Spleen (tissue), 11 donors: ENCODE data around the gene DOCK10. TPM values are rescaled to one million over a fixed set of nuclear protein-coding genes. Genes with fewer than 3 reads are reported as not detected.
A peak's percentile ranks its signal among the peaks of the same experiment; 100 is the strongest.

ENCODE experiments used
- DNase-seq: peaks from one replicate; pipeline ENCODE4 v3.0.0-alpha.2; 2020
- H3K27ac ChIP-seq, 8 donors: fragments of 200-600 bp; sonication (generic) in 7 of 8; 1 replicate in 4 of 8; 2 replicates in 4 of 8; pipeline versions ENCODE4 v1.5.0 to v1.8.0; 2016 to 2021; ENCODE audit warnings: inconsistent platforms in 4 of 8, mild to moderate bottlenecking in 4 of 8, moderate library complexity in 1 of 8
- H3K27me3 ChIP-seq, 7 donors: fragments of 200-600 bp; sonication (generic) in 6 of 7; replicated peaks in 1 of 7; 1 replicate in 4 of 7; 2 replicates in 3 of 7; pipeline versions ENCODE4 v1.5.0 to v1.8.0; 2016 to 2021; ENCODE audit warnings: inconsistent platforms in 3 of 7, mild to moderate bottlenecking in 1 of 7
- H3K36me3 ChIP-seq, 6 donors: fragments of 200-600 bp; sonication (generic) in 5 of 6; 1 replicate in 4 of 6; 2 replicates in 2 of 6; pipeline versions ENCODE4 v1.5.0 to v1.8.0; 2016 to 2021; ENCODE audit warnings: inconsistent platforms in 2 of 6
- H3K4me1 ChIP-seq, 6 donors: fragments of 200-600 bp; sonication (generic) in 5 of 6; 1 replicate in 3 of 6; 2 replicates in 3 of 6; pipeline versions ENCODE4 v1.5.0 to v1.8.0; 2016 to 2021; ENCODE audit warnings: inconsistent platforms in 3 of 6
- H3K4me3 ChIP-seq, 8 donors: fragments of 200-600 bp; sonication (generic) in 7 of 8; 1 replicate in 4 of 8; 2 replicates in 4 of 8; pipeline versions ENCODE4 v1.5.0 to v1.8.0; 2016 to 2021; ENCODE audit warnings: inconsistent platforms in 4 of 8, mild to moderate bottlenecking in 4 of 8, moderate library complexity in 2 of 8
- H3K9me3 ChIP-seq, 8 donors: fragments of 200-600 bp; sonication (generic) in 7 of 8; 1 replicate in 4 of 8; 2 replicates in 4 of 8; pipeline versions ENCODE4 v1.5.0 to v1.8.0; 2016 to 2021; ENCODE audit warnings: inconsistent platforms in 4 of 8
- CTCF ChIP-seq, 11 experiments: fragments of 200-600 bp in 7 of 11; fragments of 450-650 bp in 4 of 11; sonication (generic) in 4 of 11; IDR thresholded peaks in 8 of 11; conservative IDR thresholded peaks in 3 of 11; 1 replicate in 7 of 11; 2 replicates in 4 of 11; pipeline versions ENCODE4 v1.4.0 to v1.8.0; 2016 to 2021; ENCODE audit warnings: antibody characterized with exemption in 11 of 11, inconsistent platforms in 4 of 11, mild to moderate bottlenecking in 1 of 11
- POLR2A ChIP-seq, 3 donors: fragments of 450-650 bp; IDR thresholded peaks; one replicate each; pipeline ENCODE4 v1.5.1; 2017; ENCODE audit warnings: antibody characterized with exemption in 3 of 3, mild to moderate bottlenecking in 1 of 3
- POLR2AphosphoS5 ChIP-seq, 3 donors: sonication (generic); formaldehyde crosslinking; IDR thresholded peaks; one replicate each; pipeline ENCODE4 v1.5.1; 2017; ENCODE audit warnings: antibody characterized with exemption in 3 of 3
- WGBS, 5 donors: extraction: QIAGEN DNeasy Blood & Tissue Kit in 3 of 5; methylation state at CpG; one replicate each; pipeline versions ENCODE4 v1.1.5 to v1.1.7; 2013 to 2018; 5-methylcytosine and 5-hydroxymethylcytosine counted together
- intact Hi-C: fragments of 100-400 bp; cut with DNase I; formaldehyde crosslinking; loops from one replicate; pipeline ENCODE4 v1.15.0; 2023; ENCODE audit warnings: low total_unique reads
- polyA plus RNA-seq, 3 donors: library from polyadenylated mRNA; stranded (reverse); fragments of 200-250 nt; gene quantifications; one replicate each; pipeline ENCODE4 v1.2.1, GENCODE V29; 2013
- total RNA-seq, 7 donors: library from RNA; depleted of rRNA in 3 of 7; stranded (reverse); fragments of >200 nt in 3 of 7; fragmentation: NEBNext Ultra II Directional in 4 of 7; extraction: Animal tissue kit (Norgen Biotek cat#: 25700) in 4 of 7; gene quantifications; one replicate each; pipeline versions ENCODE4 v1.1.0 to v1.2.1, GENCODE V29; 2016 to 2021
- donor health status: healthy with polysubstance abuse.
- donor health status: DM: no; HTN: no; CAD: no; lungs with moderate emphysema.
- donor health status: DM: no; HTN: no; CAD: no.
- donor health status: Bipolar disorder and iron deficiency.
- donor health status: healthy.
- donor health status: DM: no; HTN: no; CAD: no.
- donor health status: DM: yes; HTN: yes; CAD: no.

Gene DOCK10
- total and polyA plus RNA-seq, 10 donors = 12.5 to 203 (median 158) TPM

- intact Hi-C loops = loop anchor here (10.0 kb wide), 2 partner anchors 74 to 224 kb away; no protein-coding TSS in a partner anchor
- DNase-seq = no peak
- Histone ChIP-seq H3K27me3 (no peaks in the 10 kb centered on the region), H3K9me3 (no peaks in the 10 kb centered on the region), H3K4me3 (no peak overlapping the region), H3K36me3 (peaks cover 0 to 4% (median 0%) of the 10 kb centered on the region in 6 donors), H3K4me1 (peaks cover 0 to 64% (median 14%) of the 10 kb centered on the region in 6 donors), H3K27ac (peak overlapping the region in 1 of 8 donors; percentile 10)
- 52 to 68% (median 66%) methylated on average over 3 of the region's 3 CpGs for WGBS, 5 donors
- no peak for TF ChIP-seq CTCF (IDR thresholded peaks at IDR 0.05 in 8 of 11, conservative IDR thresholded peaks at IDR 0.05 in 3 of 11)
- TF ChIP-seq POLR2A (IDR thresholded peaks at IDR 0.05) = no peak
- no peak for TF ChIP-seq POLR2AphosphoS5 (IDR thresholded peaks at IDR 0.05)
Measured at GRCh38 chr2:225008179-225008856, 34.0 kb downstream of the DOCK10 start.

GRCh38 chr2:225006730-225007129 lies 35.5 kb downstream of the DOCK10 start:
- intact Hi-C loops = loop anchor here (10.0 kb wide), 2 partner anchors 72 to 222 kb away; no protein-coding TSS in a partner anchor
- no peak for DNase-seq

GRCh38 chr2:225004597-225004996 lies 37.7 kb downstream of the DOCK10 start:
- Histone ChIP-seq H3K4me1 (peaks cover 0 to 75% (median 34%) of the 10 kb centered on the region in 6 donors), H3K27me3 (no peaks in the 10 kb centered on the region), H3K4me3 (no peak overlapping the region), H3K27ac (no peak overlapping the region), H3K9me3 (no peaks in the 10 kb centered on the region), H3K36me3 (peaks cover 0 to 4% (median 0%) of the 10 kb centered on the region in 6 donors)
- TF ChIP-seq POLR2AphosphoS5 (IDR thresholded peaks at IDR 0.05) (no peak), CTCF (IDR thresholded peaks at IDR 0.05 in 8 of 11, conservative IDR thresholded peaks at IDR 0.05 in 3 of 11) (no peak), POLR2A (IDR thresholded peaks at IDR 0.05) (no peak)
- DNase-seq = no peak
- 42 to 70% (median 58%) methylated on average over 2 of the region's 2 CpGs for WGBS, 5 donors
- intact Hi-C loops = loop anchor here (10.0 kb wide), 2 partner anchors 70 to 220 kb away; no protein-coding TSS in a partner anchor

More at GRCh38 chr2:225006730-225007129, 35.5 kb downstream of the DOCK10 start:
- TF ChIP-seq CTCF (IDR thresholded peaks at IDR 0.05 in 8 of 11, conservative IDR thresholded peaks at IDR 0.05 in 3 of 11) = no peak
- TF ChIP-seq POLR2A (IDR thresholded peaks at IDR 0.05) = no peak
- TF ChIP-seq POLR2AphosphoS5 (IDR thresholded peaks at IDR 0.05) = no peak
- H3K4me3 ChIP-seq = no peak overlapping the region
- H3K9me3 ChIP-seq = no peaks in the 10 kb centered on the region
- peak overlapping the region in 1 of 8 donors; percentile 1 for H3K27ac ChIP-seq
- 54 to 74% (median 65%) methylated on average over 2 of the region's 2 CpGs for WGBS, 5 donors
- H3K4me1 ChIP-seq = peaks cover 0 to 74% (median 25%) of the 10 kb centered on the region in 6 donors
- H3K36me3 ChIP-seq = peaks cover 0 to 4% (median 0%) of the 10 kb centered on the region in 6 donors
- no peaks in the 10 kb centered on the region for H3K27me3 ChIP-seq

- H3K4me1 ChIP-seq = peaks cover 0 to 74% (median 36%) of the 10 kb centered on the region in 6 donors
- no peaks in the 10 kb centered on the region for H3K9me3 ChIP-seq
- no peaks in the 10 kb centered on the region for H3K27me3 ChIP-seq
- TF ChIP-seq POLR2A (IDR thresholded peaks at IDR 0.05) (no peak), CTCF (IDR thresholded peaks at IDR 0.05 in 8 of 11, conservative IDR thresholded peaks at IDR 0.05 in 3 of 11) (peak in 1 of 11 experiments; percentile 4)
- peaks cover 0 to 4% (median 0%) of the 10 kb centered on the region in 6 donors for H3K36me3 ChIP-seq
- peak; percentile 75 for DNase-seq
- 48 to 63% (median 58%) methylated on average over 5 of the region's 5 CpGs for WGBS, 5 donors
- H3K27ac ChIP-seq = peak overlapping the region in 4 of 8 donors; percentile 48 to 67 (median 59)
- intact Hi-C loops = loop anchor here (10.0 kb wide), 2 partner anchors 68 to 218 kb away; no protein-coding TSS in a partner anchor
- no peak overlapping the region for H3K4me3 ChIP-seq
Measured at GRCh38 chr2:225002656-225003045, 39.6 kb downstream of the DOCK10 start.
